ENCODE results near the gene SGSM1. TPM values are rescaled to one million over a fixed set of nuclear protein-coding genes. Genes with fewer than 3 reads are reported as not detected.

Gene SGSM1
- total RNA-seq: 1 to 10 TPM; 2.0 to 6.5 (median 3.0) TPM
- long read RNA-seq, donor 1, full-length matches to known transcripts: 4 of 17 reads
- long read RNA-seq, donor 1, partial matches to known transcripts: 8 of 17 reads
- long read RNA-seq, donor 1, other reads (novel, unspliced or antisense): 5 of 17 reads
- long read RNA-seq, donor 2, partial matches to known transcripts: 0 of 1 reads
- long read RNA-seq, donor 2, other reads (novel, unspliced or antisense): 1 of 1 reads

- TF ChIP-seq CTCF (IDR thresholded peaks at IDR 0.05): no peak
- intact Hi-C loops (cut with DNase I, micrococcal nuclease): loop anchor here in 1 of 2 donors (5.0 kb wide), 1 partner anchor 596 kb away; no protein-coding TSS in a partner anchor
- Histone ChIP-seq H3K4me3 (peak within 1 kb of the TSS; percentile 14), H3K9me3 (no peaks in the 10 kb centered on the region), H3K36me3 (ENCODE audit: low read depth) (no peaks in the 10 kb centered on the region), H3K4me1 (ENCODE audit: low read depth) (no peaks in the 10 kb centered on the region)
- peak; percentile 86 to 90 (median 86) for DNase-seq
- ATAC-seq: peak; percentile 97
These were observed at the start of gene SGSM1 for GRCh38 chr22:24805790-24806662. TSS of gene SGSM1 (plus strand) at chr22:24806211. CDS start at chr22:24806326, 115 bp downstream.

GRCh38 chr22:24758164-24758799 is 47.7 kb upstream of the SGSM1 start:
- ATAC-seq (no peak), DNase-seq (peak in 2 of 3 donors; percentile 35 to 80)
- intact Hi-C loops (cut with DNase I, micrococcal nuclease): no loop called here

GRCh38 chr22:24759765-24760164 is 46.2 kb upstream of the SGSM1 start:
- DNase-seq (no peak), ATAC-seq (no peak)
- intact Hi-C loops (cut with DNase I, micrococcal nuclease): no loop called here
- Histone ChIP-seq H3K36me3 (ENCODE audit: low read depth) (no peaks in the 10 kb centered on the region), H3K4me3 (no peak overlapping the region), H3K4me1 (ENCODE audit: low read depth) (no peaks in the 10 kb centered on the region), H3K9me3 (no peaks in the 10 kb centered on the region)
- no peak for TF ChIP-seq CTCF (IDR thresholded peaks at IDR 0.05)

More at GRCh38 chr22:24758164-24758799, 47.7 kb upstream of the SGSM1 start:
- no peaks in the 10 kb centered on the region for H3K9me3 ChIP-seq
- TF ChIP-seq CTCF (IDR thresholded peaks at IDR 0.05): peak; percentile 71
- no peaks in the 10 kb centered on the region for H3K4me1 ChIP-seq (ENCODE audit: low read depth)
- H3K36me3 ChIP-seq (ENCODE audit: low read depth): no peaks in the 10 kb centered on the region
- H3K4me3 ChIP-seq: no peak overlapping the region

- no peak overlapping the region for H3K4me3 ChIP-seq
- TF ChIP-seq CTCF (IDR thresholded peaks at IDR 0.05): no peak
- no peaks in the 10 kb centered on the region for H3K36me3 ChIP-seq (ENCODE audit: low read depth)
- H3K9me3 ChIP-seq: no peaks in the 10 kb centered on the region
- DNase-seq (no peak), ATAC-seq (no peak)
- intact Hi-C loops (cut with DNase I, micrococcal nuclease): no loop called here
- H3K4me1 ChIP-seq (ENCODE audit: low read depth): no peaks in the 10 kb centered on the region
These were observed 45.2 kb upstream of the SGSM1 start for GRCh38 chr22:24760708-24761306.

- Histone ChIP-seq H3K4me1 (ENCODE audit: low read depth) (no peaks in the 10 kb centered on the region), H3K4me3 (no peak overlapping the region), H3K9me3 (no peaks in the 10 kb centered on the region), H3K36me3 (ENCODE audit: low read depth) (no peaks in the 10 kb centered on the region)
- DNase-seq (no peak), ATAC-seq (no peak)
- intact Hi-C loops (cut with DNase I, micrococcal nuclease): no loop called here
- TF ChIP-seq CTCF (IDR thresholded peaks at IDR 0.05): no peak
These were observed 43.9 kb upstream of the SGSM1 start for GRCh38 chr22:24761888-24762675.

Measured in mucosa of descending colon (tissue), 3 donors.